Neural progenitor cell (in vitro differentiated cells): ENCODE data around the gene RBKS. TPM values are rescaled to one million over a fixed set of nuclear protein-coding genes. Genes with fewer than 3 reads are reported as not detected.

ENCODE experiments used
- DNase-seq: peaks from one replicate; pipeline ENCODE4 v3.0.0-alpha.2; 2016; ENCODE audit warnings: low spot score
- H2AFZ ChIP-seq: fragments of 200-600 bp; sonication (generic); replicated peaks from 2 replicates; pipeline ENCODE4 v1.6.1; 2016; ENCODE audit warnings: antibody characterized with exemption
- H3F3A ChIP-seq: fragments of 200-600 bp; sonication (generic); 2 replicates; pipeline ENCODE4 v1.6.1; 2016; ENCODE audit warnings: antibody characterized with exemption, low read depth
- H3K27ac ChIP-seq: fragments of 200-600 bp; sonication (generic); 2 replicates; pipeline ENCODE4 v1.5.1; 2016; ENCODE audit warnings: mild to moderate bottlenecking
- H3K27me3 ChIP-seq: fragments of 200-600 bp; sonication (generic); 2 replicates; pipeline ENCODE4 v1.6.1; 2016; ENCODE audit warnings: mild to moderate bottlenecking, moderate library complexity
- H3K36me3 ChIP-seq: fragments of 200-600 bp; sonication (generic); 2 replicates; pipeline ENCODE4 v1.5.1; 2016
- H3K4me1 ChIP-seq: fragments of 200-600 bp; sonication (generic); 2 replicates; pipeline ENCODE4 v1.6.1; 2016; ENCODE audit warnings: mixed run types
- H3K4me2 ChIP-seq: fragments of 200-600 bp; sonication (generic); 2 replicates; pipeline ENCODE4 v1.6.1; 2016
- H3K4me3 ChIP-seq: fragments of 200-600 bp; sonication (generic); 2 replicates; pipeline ENCODE4 v1.5.1; 2016
- H3K79me2 ChIP-seq: fragments of 200-600 bp; sonication (generic); 2 replicates; pipeline ENCODE4 v1.6.1; 2016; ENCODE audit warnings: low read depth
- H3K9ac ChIP-seq: fragments of 200-600 bp; sonication (generic); 2 replicates; pipeline ENCODE4 v1.6.1; 2016
- H3K9me3 ChIP-seq: fragments of 200-600 bp; sonication (generic); 2 replicates; pipeline ENCODE4 v1.5.1; 2016; ENCODE audit warnings: low read depth
- H4K20me1 ChIP-seq: fragments of 200-600 bp; sonication (generic); 2 replicates; pipeline ENCODE4 v1.6.1; 2016; ENCODE audit warnings: low read depth
- H3K27ac Mint-ChIP-seq: 3 replicates; pipeline ENCODE4 v1.8.0; 2021; ENCODE audit warnings: mixed read lengths
- H3K27me3 Mint-ChIP-seq: 2 replicates; pipeline ENCODE4 v1.8.0; 2022; ENCODE audit warnings: low read depth, mild to moderate bottlenecking, inconsistent platforms, moderate library complexity, mixed read lengths; ENCODE audit not compliant: insufficient read depth
- H3K36me3 Mint-ChIP-seq: 3 replicates; pipeline ENCODE4 v1.8.0; 2021; ENCODE audit warnings: mixed read lengths
- H3K4me1 Mint-ChIP-seq: 3 replicates; pipeline ENCODE4 v1.8.0; 2021; ENCODE audit warnings: mixed read lengths
- H3K4me3 Mint-ChIP-seq: 3 replicates; pipeline ENCODE4 v1.8.0; 2021; ENCODE audit warnings: mild to moderate bottlenecking, moderate library complexity, mixed read lengths
- H3K9me3 Mint-ChIP-seq: 3 replicates; pipeline ENCODE4 v1.8.0; 2020; ENCODE audit warnings: mixed read lengths
- EZH2 ChIP-seq: fragments of 200-600 bp; sonication (generic); IDR thresholded peaks from 2 replicates; pipeline ENCODE4 v1.6.1; 2017; ENCODE audit warnings: antibody characterized with exemption, mild to moderate bottlenecking, moderate library complexity
- EZH2phosphoT487 ChIP-seq: fragments of 200-600 bp; sonication (generic); IDR thresholded peaks from 2 replicates; pipeline ENCODE4 v1.6.1; 2017; ENCODE audit warnings: antibody characterized with exemption
- total RNA-seq: library from RNA; depleted of rRNA; stranded (reverse); fragments of >200 nt; gene quantifications from 2 replicates; pipeline ENCODE4 v1.2.3, GENCODE V29; 2015; ENCODE audit warnings: low replicate concordance
- TF ChIP-seq, protein P1 (sequence below): fragments of 200-600 bp; sonication (generic); IDR thresholded peaks from 2 replicates; pipeline ENCODE4 v1.5.1; 2017; ENCODE audit warnings: antibody characterized with exemption, mild to moderate bottlenecking

RBKS gene
- total RNA-seq, 1 donor from 2014 or later = 8.5 TPM

DNA sequence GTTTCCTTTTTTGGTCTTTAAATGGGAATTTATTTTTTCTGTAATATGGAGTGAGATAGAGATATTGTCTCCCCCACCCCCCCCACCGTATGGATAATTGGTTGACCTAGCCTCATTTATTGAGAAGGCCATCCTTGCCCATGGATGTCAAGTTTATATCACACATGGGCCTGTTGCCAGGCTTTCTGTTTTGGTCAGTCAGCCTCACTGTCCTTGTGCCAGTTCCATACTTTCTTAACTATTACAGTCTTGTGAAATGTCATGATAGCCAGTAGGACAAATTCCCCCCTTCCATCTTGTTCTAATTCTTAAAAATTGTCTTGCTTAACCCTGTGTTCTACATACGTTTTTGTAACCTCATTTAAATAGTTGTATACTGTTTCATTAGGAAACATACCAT lies 12.8 kb upstream of the RBKS start:
- no peaks in the 10 kb centered on the region for H3K27me3 ChIP-seq
- H3K4me3 ChIP-seq = no peak overlapping the region
- no peaks in the 10 kb centered on the region for H3K79me2 ChIP-seq
- no peak overlapping the region for H2AFZ ChIP-seq
- H3K4me1 Mint-ChIP-seq = no peaks in the 10 kb centered on the region
- TF ChIP-seq EZH2 = no peak
- no peak for TF ChIP-seq EZH2phosphoT487
- TF ChIP-seq, protein P1, sequence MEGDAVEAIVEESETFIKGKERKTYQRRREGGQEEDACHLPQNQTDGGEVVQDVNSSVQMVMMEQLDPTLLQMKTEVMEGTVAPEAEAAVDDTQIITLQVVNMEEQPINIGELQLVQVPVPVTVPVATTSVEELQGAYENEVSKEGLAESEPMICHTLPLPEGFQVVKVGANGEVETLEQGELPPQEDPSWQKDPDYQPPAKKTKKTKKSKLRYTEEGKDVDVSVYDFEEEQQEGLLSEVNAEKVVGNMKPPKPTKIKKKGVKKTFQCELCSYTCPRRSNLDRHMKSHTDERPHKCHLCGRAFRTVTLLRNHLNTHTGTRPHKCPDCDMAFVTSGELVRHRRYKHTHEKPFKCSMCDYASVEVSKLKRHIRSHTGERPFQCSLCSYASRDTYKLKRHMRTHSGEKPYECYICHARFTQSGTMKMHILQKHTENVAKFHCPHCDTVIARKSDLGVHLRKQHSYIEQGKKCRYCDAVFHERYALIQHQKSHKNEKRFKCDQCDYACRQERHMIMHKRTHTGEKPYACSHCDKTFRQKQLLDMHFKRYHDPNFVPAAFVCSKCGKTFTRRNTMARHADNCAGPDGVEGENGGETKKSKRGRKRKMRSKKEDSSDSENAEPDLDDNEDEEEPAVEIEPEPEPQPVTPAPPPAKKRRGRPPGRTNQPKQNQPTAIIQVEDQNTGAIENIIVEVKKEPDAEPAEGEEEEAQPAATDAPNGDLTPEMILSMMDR = no peak
- H3K9ac ChIP-seq = no peak overlapping the region
- H3K9me3 ChIP-seq = no peaks in the 10 kb centered on the region
- no peak overlapping the region for H3K27ac Mint-ChIP-seq
- H3K36me3 ChIP-seq = no peaks in the 10 kb centered on the region
- no peaks in the 10 kb centered on the region for H3K9me3 Mint-ChIP-seq
- no peaks in the 10 kb centered on the region for H4K20me1 ChIP-seq
- no peak overlapping the region for H3K27ac ChIP-seq
- no peak for DNase-seq
- H3K36me3 Mint-ChIP-seq = peaks cover 3% of the 10 kb centered on the region
- no peaks in the 10 kb centered on the region for H3K4me1 ChIP-seq
- H3F3A ChIP-seq = no peaks in the 10 kb centered on the region
- H3K27me3 Mint-ChIP-seq = no peaks in the 10 kb centered on the region
- H3K4me2 ChIP-seq = no peak overlapping the region
- no peak overlapping the region for H3K4me3 Mint-ChIP-seq

DNA sequence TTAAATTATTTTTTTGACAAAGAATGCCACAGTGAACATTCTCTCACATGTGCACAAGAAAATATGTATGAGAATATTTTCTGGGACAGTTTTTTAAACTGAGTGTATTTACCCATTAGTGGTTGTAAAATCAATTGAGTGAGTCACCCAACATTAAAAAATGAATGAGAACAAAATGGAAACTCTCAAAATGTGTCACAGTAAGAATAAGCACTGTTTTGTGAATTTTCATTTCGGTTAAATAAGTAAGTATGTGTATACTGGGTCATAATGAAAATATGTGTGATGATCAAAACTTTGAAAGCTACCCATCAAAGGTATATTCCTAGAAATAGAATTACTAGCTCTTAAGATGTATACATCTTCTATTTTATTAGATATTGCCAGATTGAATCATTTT lies 11.9 kb upstream of the RBKS start:
- Histone ChIP-seq H3K4me3 (no peak overlapping the region), H3F3A (no peaks in the 10 kb centered on the region), H3K27me3 (no peaks in the 10 kb centered on the region), H3K36me3 (no peaks in the 10 kb centered on the region), H3K9ac (no peak overlapping the region), H3K4me1 (no peaks in the 10 kb centered on the region), H3K27ac (no peak overlapping the region), H2AFZ (no peak overlapping the region), H3K9me3 (no peaks in the 10 kb centered on the region), H3K79me2 (no peaks in the 10 kb centered on the region), H3K4me2 (no peak overlapping the region), H4K20me1 (no peaks in the 10 kb centered on the region)
- H3K9me3 Mint-ChIP-seq = no peaks in the 10 kb centered on the region
- no peak overlapping the region for H3K27ac Mint-ChIP-seq
- peaks cover 3% of the 10 kb centered on the region for H3K36me3 Mint-ChIP-seq
- no peak for TF ChIP-seq EZH2
- TF ChIP-seq, protein P1 = no peak
- H3K27me3 Mint-ChIP-seq = no peaks in the 10 kb centered on the region
- no peaks in the 10 kb centered on the region for H3K4me1 Mint-ChIP-seq
- DNase-seq = no peak
- no peak overlapping the region for H3K4me3 Mint-ChIP-seq

DNA sequence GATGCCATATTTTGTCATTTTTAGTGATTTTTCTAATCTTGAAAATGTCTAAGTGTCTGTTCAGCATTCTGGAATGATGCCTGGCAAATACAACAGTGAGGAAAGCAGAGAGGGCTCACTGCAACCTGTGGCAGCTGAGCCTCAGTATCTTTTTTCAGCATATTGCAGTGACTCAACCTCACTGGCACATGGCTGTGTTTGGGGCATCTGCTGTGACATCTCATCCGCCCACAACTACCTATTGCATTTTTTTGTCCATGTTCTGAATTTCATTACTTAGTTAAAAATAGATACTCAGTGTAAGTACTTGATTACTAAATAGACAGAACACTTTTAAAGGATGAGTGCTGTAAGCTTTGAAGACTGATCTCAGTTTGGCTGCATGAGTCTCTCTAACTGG lies 11.0 kb upstream of the RBKS start:
- H3K4me1 ChIP-seq = no peaks in the 10 kb centered on the region
- no peaks in the 10 kb centered on the region for H3K36me3 ChIP-seq
- no peak overlapping the region for H3K4me3 ChIP-seq
- H3F3A ChIP-seq = no peaks in the 10 kb centered on the region
- no peak overlapping the region for H2AFZ ChIP-seq
- Mint-ChIP-seq H3K4me3 (no peak overlapping the region), H3K27ac (no peak overlapping the region), H3K9me3 (no peaks in the 10 kb centered on the region), H3K27me3 (no peaks in the 10 kb centered on the region), H3K36me3 (peaks cover 7% of the 10 kb centered on the region), H3K4me1 (no peaks in the 10 kb centered on the region)
- no peaks in the 10 kb centered on the region for H4K20me1 ChIP-seq
- no peak overlapping the region for H3K27ac ChIP-seq
- no peak overlapping the region for H3K4me2 ChIP-seq
- no peak for DNase-seq
- TF ChIP-seq EZH2phosphoT487 = no peak
- TF ChIP-seq EZH2 = no peak
- TF ChIP-seq, protein P1 = no peak
- H3K27me3 ChIP-seq = no peaks in the 10 kb centered on the region
- H3K79me2 ChIP-seq = no peaks in the 10 kb centered on the region
- no peaks in the 10 kb centered on the region for H3K9me3 ChIP-seq
- H3K9ac ChIP-seq = no peak overlapping the region

DNA sequence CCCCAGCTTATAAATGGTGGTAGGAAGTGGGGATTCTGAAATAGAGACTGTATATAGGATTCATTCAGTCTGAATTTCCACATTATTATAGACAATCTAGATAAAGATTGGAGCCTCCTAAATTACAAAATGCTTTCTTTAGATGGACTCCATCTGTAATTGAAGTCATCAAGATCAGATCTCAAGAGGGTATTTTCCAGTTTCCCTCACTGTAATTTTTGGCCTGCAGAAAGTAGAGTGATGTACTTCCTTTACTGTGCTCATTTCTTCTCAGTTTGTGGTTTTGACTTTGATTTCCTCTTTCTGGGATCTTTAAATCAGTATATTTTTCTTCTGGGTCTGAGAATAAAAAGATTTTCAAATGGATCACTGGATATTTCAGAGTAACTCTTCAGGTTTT lies 7.5 kb upstream of the RBKS start:
- Histone ChIP-seq H4K20me1 (no peaks in the 10 kb centered on the region), H3K36me3 (peaks cover 9% of the 10 kb centered on the region), H2AFZ (no peak overlapping the region), H3K27me3 (no peaks in the 10 kb centered on the region), H3K4me3 (no peak overlapping the region), H3K9me3 (no peaks in the 10 kb centered on the region), H3K4me1 (no peaks in the 10 kb centered on the region), H3K4me2 (no peak overlapping the region), H3K27ac (no peak overlapping the region), H3K9ac (no peak overlapping the region), H3K79me2 (peaks cover 9% of the 10 kb centered on the region), H3F3A (no peaks in the 10 kb centered on the region)
- Mint-ChIP-seq H3K9me3 (no peaks in the 10 kb centered on the region), H3K27me3 (no peaks in the 10 kb centered on the region), H3K4me1 (no peaks in the 10 kb centered on the region), H3K4me3 (no peak overlapping the region), H3K36me3 (peaks cover 10% of the 10 kb centered on the region), H3K27ac (no peak overlapping the region)
- DNase-seq = no peak
- TF ChIP-seq EZH2 (no peak), EZH2phosphoT487 (no peak)
- TF ChIP-seq, protein P1 = no peak
